NCI-H345 (cell line): ENCODE measurements around the gene TNIP2.

Experiments
- DNase-seq: peaks from one replicate; lab custom pipeline; 2025; lab: John Stamatoyannopoulos, UW

The TNIP2 gene

GRCh38 chr4:2755821-2756690 lies at the start of gene TNIP2:
Gene TNIP2 (minus strand): TSS chr4:2756336. CDS start chr4:2756289, 47 bp downstream.
- peak; percentile 57 for DNase-seq

GRCh38 chr4:2804973-2805501 lies 48.9 kb upstream of the TNIP2 start:
- DNase-seq = no peak

GRCh38 chr4:2804449-2804972 lies 48.4 kb upstream of the TNIP2 start:
- DNase-seq = no peak

GRCh38 chr4:2803624-2804448 lies 47.7 kb upstream of the TNIP2 start:
- no peak for DNase-seq

GRCh38 chr4:2802618-2803531 lies 46.7 kb upstream of the TNIP2 start:
- DNase-seq = no peak

GRCh38 chr4:2800691-2801596 lies 44.8 kb upstream of the TNIP2 start:
- no peak for DNase-seq

- DNase-seq = no peak
These were observed 44.0 kb upstream of the TNIP2 start for GRCh38 chr4:2799971-2800690.

- no peak for DNase-seq
These were observed 43.2 kb upstream of the TNIP2 start for GRCh38 chr4:2799224-2799911.

- no peak for DNase-seq
These were observed 42.5 kb upstream of the TNIP2 start for GRCh38 chr4:2798399-2799223.

GRCh38 chr4:2797545-2798305 lies 41.6 kb upstream of the TNIP2 start:
- DNase-seq = no peak

GRCh38 chr4:2796849-2797544 lies 40.9 kb upstream of the TNIP2 start:
- DNase-seq = no peak

GRCh38 chr4:2795893-2796848 lies 40.0 kb upstream of the TNIP2 start:
- DNase-seq = no peak

GRCh38 chr4:2795300-2795892 lies 39.3 kb upstream of the TNIP2 start:
- no peak for DNase-seq

GRCh38 chr4:2794486-2795299 lies 38.6 kb upstream of the TNIP2 start:
- no peak for DNase-seq
